ENCODE results near the gene OBSCN.

Gene OBSCN

DNA sequence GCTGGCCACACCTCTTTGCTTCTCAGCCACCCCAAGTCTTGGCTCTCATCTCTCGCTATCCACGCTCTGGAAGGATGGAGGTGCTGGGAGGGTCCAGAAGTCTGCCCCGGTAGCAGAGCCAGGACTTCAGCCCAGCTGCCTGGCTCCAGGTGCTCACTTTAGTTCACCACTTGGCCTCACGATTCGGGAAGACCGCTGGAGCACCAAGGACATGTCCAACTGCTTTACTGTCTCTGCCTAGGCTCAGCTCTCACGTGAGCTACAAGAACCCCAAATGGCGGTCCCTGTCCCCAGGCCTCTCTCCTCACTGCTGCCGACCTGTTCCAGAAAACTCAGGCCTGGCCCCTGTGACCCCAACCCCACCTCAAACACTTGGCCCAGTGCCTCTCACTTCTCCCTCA is 195.4 kb downstream of the OBSCN start:
- DNase-seq (ENCODE audit: low spot score) = no peak

DNA sequence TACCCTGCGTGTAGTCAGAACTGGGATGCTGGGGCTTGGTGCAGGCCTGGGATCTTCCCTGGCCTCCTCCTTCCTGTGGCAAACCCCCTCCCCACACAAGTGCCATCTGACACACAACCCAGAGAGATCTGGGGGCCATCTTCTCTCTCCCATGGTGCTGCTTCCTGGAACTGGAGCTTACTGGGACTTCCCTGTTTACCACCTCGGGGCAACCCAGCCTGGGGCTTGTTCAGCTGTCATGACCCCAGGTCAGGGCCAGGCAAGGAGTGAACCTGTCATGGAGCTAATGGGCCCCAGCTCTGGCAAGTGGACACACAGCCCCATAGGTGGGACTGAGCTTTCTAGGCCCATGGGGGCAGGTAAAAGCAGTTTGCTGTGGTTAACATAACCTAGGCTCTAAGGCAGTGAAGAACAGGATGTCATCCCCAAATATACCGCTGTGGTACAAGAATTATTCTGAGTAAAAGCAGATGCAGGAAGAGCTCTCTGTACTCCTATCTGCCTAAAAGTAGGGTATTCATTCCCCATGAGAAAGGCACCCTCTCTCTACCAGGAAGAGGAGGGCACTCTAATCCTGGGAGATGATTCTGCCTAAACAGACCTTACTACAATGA is 196.4 kb downstream of the OBSCN start:
- DNase-seq (ENCODE audit: low spot score) = peak; percentile 2

DNA sequence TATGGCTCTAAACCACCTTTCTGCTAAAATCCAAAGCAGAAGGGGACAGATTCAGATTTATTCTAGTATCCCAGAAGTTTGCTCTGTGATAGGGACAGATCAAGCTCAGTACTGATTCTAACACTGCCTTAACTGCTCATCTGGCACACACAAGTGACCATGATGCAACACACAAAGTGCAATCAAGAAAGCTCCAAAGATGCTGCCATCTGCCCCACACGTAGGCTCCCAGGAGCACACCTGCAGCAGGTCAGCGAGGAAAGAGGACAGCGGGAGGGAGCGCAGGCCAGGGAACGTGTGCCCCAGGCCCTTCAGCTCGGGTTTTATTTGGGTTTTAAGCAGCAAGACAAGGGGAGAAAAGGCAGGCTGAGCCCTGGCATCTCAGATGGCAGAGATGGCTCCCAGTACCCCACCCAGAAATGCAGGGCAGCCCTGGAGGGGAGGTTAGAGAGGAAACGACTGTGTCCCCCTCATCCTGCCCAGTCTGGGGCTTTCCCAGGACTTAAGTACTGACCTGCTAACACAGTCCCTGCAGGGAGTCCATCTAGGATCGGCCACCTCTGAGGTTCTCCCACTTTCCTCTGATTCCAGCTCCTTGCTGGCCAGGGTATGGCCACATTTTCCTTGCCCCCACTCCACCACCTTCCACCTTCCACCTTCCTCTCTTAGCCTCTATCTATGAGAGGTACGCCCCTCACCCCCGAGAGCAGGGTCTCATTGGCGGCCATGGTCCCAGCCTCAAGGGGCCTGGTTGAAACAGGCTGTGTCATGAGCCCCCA is 197.5 kb downstream of the OBSCN start:
- no peak for DNase-seq (ENCODE audit: low spot score)

DNA sequence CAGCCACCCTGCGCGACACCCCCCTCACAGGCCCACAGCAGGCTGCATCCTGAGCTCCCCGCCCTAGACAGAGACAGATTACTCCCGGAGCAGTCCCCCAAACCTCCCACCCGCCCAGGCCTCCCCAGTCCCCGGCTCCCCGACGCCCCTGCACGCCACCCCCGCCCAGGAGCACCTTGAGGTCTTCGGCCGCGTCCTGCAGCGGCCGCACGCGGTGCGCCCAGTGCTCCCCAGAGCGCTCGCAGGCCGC is 198.1 kb downstream of the OBSCN start:
- no peak for DNase-seq (ENCODE audit: low spot score)

DNA sequence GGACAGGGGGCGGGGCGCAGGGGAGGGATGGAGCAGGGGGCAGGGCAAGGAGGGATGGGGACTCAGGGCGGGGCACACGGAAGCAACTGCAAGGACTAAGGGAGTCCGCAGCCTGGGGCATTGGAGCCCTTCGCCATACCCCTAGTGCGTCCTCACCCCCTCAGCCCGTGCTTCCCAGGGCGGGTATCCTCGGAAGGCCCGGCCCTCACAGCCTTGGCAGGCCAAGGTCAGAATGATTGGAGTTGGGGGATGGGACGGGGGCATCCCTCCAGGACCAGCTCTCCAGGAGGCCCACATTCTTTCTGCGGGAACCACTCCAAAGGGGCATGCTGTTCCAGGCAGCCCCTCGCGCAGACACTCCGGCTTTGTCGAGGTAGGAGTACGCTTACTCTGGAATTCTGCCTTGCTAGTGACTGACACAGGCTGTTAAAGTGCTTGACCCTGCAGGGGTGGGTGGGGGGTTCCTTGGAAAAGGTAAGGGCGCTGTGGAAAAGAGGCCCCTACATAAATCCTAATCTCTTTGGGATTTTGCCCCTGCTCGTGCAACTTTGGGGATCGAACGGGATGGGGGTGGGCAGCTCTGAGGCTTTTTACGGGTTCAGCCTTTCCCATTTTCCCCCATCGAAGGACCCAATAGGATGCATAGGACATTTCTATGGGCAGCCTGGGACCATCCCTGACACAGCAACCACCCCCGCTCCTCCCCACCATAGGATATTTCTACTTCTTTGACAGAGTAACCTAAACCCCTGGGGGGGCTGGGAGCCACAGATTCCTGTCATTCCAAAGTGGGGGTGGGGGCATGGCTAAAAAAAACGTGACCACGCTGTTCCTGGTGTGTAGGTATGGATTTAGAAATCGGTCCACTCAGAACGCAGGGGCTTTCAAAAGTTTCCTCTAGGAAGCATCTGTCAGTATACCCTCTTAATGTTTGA is 199.5 kb downstream of the OBSCN start:
- no peak for DNase-seq (ENCODE audit: low spot score)

DNA sequence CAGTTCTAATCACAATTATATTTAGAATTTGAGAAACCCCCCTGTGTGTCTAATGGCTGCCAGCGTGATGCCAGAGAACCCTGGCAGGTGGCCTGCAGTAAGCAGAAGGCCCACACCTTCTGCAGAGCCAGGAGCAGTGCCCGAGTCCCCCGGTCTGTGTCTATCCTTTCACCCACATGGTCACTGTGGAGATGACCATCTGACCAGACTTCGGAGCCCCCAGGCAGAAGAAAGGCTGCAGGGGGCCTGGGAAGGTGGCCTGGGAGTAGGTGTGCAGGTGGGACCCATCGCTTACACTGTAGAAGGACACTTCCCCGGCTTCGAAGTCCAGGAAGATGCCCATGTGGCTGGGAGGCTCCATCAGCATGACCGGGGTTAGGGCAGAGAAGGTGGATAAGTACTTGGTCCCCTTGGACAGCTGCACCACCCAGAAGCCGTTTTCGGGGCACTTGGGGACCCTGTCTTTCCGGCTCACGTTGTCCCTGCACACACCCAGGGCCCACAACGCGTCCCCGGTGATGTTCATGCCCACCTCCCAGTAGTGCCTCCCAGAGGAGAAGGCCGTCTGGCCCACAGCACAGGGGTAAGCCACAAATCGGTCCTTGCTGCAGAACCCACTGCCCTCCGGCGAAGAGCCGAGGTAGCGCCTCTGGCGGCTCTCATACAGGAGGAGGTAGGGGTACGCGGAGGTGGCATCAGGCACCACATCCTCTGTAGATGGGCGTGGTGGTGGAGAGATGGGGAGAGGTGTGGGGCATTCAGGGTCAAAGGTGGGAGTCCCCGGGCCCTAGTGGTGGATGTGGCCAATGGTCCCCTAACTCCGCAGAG is 200.4 kb downstream of the OBSCN start:
- no peak for DNase-seq (ENCODE audit: low spot score)

DNA sequence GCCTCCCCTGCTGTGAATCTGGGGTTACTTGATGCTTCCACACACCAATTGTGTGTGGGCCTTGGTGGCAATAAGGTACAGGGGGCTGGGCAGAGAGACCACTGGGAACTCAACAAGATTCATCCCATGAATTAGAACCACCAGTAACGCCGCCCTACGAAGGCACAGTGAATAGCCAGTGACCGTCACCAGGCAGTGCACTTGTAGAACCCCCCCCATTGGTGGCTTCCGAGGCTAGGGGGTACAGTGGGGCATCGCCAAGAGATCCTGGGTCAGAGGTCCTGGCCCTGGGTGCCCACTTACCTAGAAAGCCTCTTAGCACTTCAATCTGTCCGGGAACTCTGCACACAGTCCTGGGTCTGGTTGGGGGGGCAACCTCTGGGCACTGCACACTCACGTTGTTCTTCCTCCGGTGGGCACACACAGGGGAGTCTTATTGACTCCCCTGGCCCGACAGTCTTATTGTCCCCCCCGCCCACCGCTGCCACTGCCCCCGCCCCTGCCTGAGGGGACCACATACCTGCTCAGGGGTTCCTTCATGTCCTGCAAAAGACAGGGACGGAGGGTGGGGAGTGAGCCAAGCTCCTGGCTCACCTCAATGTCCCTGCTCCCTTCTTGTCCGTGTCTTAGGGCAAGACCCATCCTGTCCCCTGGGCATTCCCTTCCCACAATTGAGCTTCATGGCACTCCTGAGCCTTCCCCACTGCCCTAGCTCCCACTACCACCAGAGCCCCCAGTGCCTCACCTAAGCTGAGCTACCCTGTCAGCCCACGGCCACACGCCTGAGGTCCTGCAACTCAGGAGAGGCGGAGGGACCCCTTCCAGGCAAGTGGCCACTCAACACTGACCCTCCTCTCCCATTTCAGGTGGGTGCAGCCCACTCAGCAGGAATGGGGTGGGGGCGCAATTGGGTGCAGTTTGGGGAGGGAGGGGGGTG is 201.3 kb downstream of the OBSCN start:
- no peak for DNase-seq (ENCODE audit: low spot score)

DNA sequence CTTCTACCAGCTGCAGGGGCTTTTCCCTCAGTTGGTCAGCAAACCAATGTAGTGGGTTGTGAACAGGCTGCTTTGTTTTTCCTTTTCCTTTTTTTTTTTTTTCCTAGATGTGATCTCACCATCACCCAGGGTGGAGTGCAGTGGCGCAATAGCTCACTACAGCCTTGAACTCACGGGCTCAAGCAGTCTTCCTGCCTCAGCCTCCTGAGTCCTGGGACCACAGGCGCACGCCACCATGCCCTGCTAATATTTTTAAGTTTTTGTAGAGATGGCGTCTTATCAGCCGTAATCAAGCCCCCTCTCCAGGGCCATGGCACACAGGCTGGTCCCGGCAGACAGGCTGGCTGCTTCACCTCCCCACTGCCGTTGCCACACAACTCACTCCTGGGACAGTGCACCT is 202.2 kb downstream of the OBSCN start:
- DNase-seq (ENCODE audit: low spot score) = no peak

DNA sequence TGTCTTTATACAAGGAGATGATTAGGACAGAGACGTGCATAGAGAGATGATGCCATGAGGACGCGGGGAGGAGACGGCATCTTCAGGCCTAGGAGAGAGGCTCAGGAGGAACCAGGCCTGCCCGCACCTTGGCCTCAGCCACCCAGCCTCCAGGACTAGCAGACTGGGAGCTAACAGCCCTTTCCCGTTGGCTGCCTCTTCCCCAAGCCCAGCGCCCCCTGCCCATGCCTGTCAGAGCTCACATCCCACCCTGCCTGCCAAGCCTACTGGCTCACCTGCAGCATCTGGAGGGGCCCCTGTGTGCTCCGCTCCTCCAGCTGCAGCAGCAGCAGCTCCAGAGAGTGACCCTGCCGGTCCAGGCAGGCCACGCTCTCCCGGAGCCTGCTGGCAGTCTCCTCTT is 202.8 kb downstream of the OBSCN start:
- no peak for DNase-seq (ENCODE audit: low spot score)

DNA sequence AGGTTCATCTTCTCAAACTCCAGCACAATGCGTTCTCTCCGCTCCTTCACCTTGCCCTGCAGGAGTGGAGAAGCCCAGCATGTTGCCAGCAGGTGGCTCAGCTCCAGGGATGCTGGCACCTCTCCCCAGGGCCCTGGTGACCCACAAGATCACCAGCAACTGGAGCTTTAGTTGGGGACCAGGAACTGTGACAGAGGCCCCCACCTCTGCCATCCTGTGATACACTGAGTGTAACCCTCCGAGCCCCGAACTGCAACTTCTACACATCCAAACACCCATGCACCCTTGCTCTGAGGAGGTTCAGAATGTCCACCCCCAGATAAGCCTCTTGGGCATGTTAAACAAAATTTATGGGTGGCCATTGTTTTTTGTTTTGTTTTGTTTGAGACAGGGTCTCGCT is 203.3 kb downstream of the OBSCN start:
- DNase-seq (ENCODE audit: low spot score) = no peak

DNA sequence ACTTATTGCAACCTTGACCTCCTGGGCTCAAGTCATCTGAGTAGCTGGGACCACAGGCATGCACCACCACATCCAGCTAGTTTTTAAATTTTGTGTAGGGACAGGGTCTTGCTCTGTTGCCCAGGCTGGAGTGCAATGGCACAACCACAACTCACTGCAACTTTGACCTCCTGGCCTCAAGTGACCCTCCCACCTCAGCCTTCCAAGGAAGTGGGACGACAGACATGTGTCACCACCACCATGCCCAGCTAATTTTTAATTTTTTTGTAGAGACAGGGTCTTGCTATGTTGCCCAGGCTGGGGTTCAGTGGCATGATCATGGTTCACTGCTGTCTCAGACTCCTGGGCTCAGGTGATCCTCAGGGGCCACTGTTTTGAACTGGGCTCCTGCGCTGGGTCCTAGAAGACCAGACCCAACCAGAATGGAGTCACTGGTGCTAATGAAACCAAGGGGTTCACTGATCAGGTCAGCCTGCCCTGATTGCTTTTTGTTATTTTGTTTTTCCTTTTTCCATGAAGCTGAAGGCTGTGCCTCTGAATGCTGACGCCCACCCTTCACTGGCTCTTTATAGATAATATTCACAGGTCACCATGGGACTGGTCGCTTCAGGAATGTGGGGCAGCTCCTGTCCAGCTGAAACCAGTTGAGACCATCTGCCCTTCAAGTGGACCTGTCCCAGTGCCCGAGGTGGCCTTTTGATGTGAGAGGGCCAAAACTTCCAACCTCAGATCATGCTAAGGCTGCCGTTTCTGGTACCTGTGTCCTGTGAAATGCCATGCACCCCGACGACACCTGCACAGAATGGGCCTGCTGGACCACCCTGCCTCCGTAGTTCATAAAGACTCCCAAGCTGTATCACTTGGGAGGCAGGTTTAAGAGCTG is 203.9 kb downstream of the OBSCN start:
- no peak for DNase-seq (ENCODE audit: low spot score)

DNA sequence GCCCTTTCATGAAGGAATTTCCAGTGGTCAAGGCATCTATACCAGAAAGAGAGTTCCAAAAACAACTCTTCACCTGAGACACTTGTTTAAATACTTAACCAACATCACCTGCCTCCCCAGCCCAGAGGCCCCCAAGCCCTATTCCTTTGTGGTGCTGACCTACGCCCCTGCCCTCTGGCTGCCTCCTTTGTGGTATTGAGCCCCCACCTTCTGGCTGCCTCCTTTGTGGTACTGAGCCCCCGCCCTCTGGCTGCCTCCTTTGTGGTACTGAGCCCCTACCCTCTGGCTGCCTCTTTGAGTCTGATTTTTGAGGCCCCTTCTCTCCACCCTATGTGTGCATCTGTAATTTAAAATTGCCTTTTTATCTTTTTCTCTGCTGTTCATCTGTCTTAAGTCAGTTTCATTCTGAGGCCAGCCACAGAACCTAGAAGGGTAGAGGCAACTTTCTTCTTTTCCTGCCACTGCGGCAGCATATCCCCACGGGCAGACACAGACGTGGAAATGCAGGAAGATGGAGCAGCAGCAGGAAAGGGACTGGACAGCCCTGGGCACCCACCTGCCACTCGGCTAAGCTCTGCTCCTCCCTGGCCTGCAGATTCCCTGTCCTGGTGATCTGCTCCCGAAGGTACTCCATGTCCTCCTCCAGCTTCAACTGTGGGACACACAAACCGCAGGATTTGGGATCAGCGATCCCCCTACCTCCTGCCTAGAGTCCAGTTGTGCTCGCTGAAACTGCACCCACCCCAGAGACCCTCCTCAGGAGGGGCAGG is 205.6 kb downstream of the OBSCN start:
- no peak for DNase-seq (ENCODE audit: low spot score)

DNA sequence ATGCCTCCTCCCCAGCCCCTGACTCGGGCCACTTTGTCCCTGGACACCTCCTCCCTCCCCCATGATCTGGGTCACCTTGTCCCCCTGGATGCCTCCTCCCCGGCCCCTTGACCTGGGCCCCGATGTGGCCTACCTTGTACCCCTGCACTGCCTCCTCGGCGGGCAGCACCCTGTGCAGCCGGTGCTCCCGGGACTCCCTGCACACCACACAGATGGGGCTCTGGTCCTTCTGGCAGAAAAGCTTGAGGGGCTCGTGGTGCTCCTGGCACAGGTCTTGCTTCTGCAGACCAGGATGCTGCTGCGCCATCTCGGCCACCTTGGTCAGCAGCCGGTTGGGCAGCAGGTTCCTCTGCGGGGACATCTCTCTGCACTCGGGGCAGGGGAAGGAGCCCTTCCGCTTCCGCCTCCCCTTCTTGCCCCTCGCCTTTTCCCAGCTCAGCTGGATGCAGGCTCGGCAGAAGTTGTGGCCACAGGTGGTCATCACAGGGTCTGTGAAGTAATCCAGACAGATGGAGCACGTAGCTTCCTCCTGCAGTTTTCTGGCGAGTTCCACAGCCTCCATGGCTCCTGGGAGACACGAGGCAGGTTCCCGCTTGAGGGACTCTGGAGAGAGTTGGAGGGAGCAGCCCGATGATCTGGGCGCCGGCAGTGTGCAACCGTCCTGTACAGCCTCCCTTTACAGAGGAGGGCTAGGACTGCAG is 206.8 kb downstream of the OBSCN start:
- DNase-seq (ENCODE audit: low spot score) = no peak

DNA sequence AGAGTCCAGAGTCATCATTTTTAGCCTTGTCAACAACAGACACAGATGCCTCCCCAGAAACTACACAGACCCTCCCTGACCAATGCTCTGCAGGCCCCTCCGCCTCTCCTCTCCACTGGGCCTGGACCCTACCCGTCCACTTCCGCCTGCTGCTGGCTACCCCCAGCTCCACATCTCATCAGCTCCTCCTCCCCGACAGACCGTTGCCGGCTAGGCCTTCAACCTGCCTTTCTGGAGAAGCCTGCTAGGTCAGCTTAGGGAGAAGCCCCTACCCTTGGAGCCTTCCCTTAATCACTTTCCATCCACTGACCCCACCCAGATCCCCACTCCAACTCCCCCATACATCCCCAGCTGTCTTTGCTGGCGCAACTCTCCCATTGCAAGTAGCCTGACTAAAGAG is 207.4 kb downstream of the OBSCN start:
- no peak for DNase-seq (ENCODE audit: low spot score)

DNA sequence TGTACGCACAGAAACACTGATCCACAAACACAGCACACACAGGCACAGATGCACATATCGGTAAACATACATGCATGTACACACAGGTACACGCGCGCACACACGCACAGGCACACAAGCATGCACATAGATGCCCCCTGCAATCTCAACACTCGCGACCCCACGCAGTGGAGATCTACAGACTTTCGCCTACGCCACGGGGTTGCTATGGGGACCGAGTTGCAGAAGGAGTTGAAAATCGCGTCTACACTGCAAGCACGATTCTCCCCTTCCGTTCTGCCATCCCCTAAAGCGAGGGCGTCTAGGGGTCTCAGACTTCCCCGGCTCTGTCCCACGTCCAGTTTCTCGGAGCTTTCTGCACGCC is 208.0 kb downstream of the OBSCN start:
- no peak for DNase-seq (ENCODE audit: low spot score)

DNA sequence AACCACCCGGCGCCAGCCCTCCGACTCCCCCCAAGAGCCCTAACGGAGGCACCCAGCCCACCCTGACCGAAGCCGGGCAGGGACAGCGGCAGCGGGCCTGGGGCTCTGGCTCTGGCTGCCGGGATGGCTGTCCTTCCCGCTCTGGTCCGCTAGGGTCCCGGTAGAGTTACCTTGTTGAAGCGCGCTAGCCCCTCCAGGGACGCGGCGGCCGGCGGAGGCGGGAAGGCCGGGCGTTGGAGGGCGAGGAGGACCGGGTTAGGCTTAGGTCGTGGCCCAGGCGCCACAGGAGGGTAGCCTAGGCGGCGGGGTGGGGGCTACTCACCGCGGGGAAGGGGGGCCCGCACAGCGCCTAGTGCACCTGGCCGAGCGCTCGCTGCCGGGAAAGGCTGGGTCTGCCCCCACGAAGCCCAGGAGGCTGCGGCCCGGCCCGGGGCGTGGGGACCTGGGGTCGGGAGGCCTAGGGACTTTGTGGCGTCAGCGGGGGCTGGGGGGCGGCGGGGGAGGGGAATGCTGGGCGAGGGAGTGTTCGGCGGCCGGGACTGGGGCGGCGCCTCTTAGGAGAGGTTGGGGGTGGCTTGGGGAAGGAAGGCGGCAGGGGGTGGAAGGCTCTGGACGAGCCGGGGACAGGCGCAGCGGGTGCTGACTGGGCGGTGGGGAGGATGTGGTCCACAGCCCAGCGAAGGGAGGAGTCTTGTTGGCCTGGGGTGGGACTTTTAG is 208.5 kb downstream of the OBSCN start, which contains the start of gene TRIM17:
Gene TRIM17, minus strand, starts transcription at position 645 of the 717 bp plus-strand sequence. CDS start 1,789 bp downstream, outside the sequence.
- peak; percentile 20 for DNase-seq (ENCODE audit: low spot score)

DNA sequence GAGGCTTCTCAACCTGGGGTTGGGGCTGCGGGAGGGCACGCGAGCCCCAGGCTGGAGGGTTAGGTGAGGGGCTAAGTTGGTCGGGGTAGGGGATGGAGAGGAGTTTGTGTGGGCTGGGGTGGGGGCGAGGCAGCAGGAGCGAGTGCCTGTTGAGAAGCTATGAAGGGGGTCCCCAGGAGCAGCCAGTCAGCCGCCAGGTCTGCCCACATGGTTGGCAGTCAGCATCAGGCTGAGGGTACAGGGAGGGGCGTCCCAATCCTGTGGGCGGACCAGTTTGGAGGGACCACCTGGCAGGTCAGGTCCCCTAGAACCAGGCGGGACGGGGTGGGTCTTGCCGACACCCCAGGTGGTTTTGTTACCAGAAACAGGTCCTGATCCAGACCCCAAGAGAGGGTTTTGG is 209.2 kb downstream of the OBSCN start:
- no peak for DNase-seq (ENCODE audit: low spot score)
